IMR-90 (cell line): Measurements from ENCODE around the gene CHMP1B. TPM values are rescaled to one million over a fixed set of nuclear protein-coding genes. Genes with fewer than 3 reads are reported as not detected.

Experiments used
- ATAC-seq: fragments of 200-7000 bp; cut with Tn5 transposase; 2 replicates; pipeline ENCODE4 v1.9.1; 2020; ENCODE audit warnings: low read depth, mild to moderate bottlenecking, moderate library complexity
- BruUV-seq: library from RNA; stranded (reverse); fragments of 400-500 nt; replicated peaks from 2 replicates; lab custom pipeline; 2021; lab: Mats Ljungman, UMichigan
- CTCF ChIA-PET: fragments of 300-600 bp; formaldehyde crosslinking; extraction: SDS; loops from one replicate; lab custom pipeline; 2021; ENCODE audit warnings: antibody characterized with exemption; lab: Yijun Ruan, JAX
- POLR2A ChIA-PET: fragments of 300-600 bp; sonication (Branson Sonifier 250); formaldehyde crosslinking; loops from one replicate; lab custom pipeline; 2022; ENCODE audit warnings: antibody characterized with exemption; ENCODE audit not compliant: unreplicated experiment; lab: Charles Lee
- DNase-seq: peaks from one replicate; pipeline ENCODE4 v3.0.0; 2013
- H2AFZ ChIP-seq: replicated peaks from 2 replicates; pipeline ENCODE3; 2013; ENCODE audit warnings: low read length, mild to moderate bottlenecking; ENCODE audit not compliant: poor library complexity
- H2AK5ac ChIP-seq: 2 replicates; pipeline ENCODE4 v1.6.1; 2013; ENCODE audit warnings: low read depth, low read length, inconsistent platforms
- H2AK9ac ChIP-seq: replicated peaks from 2 replicates; pipeline ENCODE3; 2013; ENCODE audit warnings: mild to moderate bottlenecking, low read depth, low read length, moderate library complexity; ENCODE audit not compliant: poor library complexity
- H2BK120ac ChIP-seq: 2 replicates; pipeline ENCODE4 v1.6.1; 2013; ENCODE audit warnings: low read depth, low read length, inconsistent platforms
- H2BK15ac ChIP-seq: 3 replicates; pipeline ENCODE4 v1.6.1; 2013; ENCODE audit warnings: low read depth, low read length, inconsistent platforms
- H2BK20ac ChIP-seq: 2 replicates; pipeline ENCODE4 v1.6.1; 2013; ENCODE audit warnings: low read depth, mild to moderate bottlenecking, inconsistent platforms, low read length, moderate library complexity
- H2BK5ac ChIP-seq: 2 replicates; pipeline ENCODE4 v1.6.1; 2013; ENCODE audit warnings: mild to moderate bottlenecking, low read depth, low read length, inconsistent platforms; ENCODE audit not compliant: poor library complexity, severe bottlenecking
- H3K14ac ChIP-seq: replicated peaks from 2 replicates; pipeline ENCODE4 v1.6.1; 2013; ENCODE audit warnings: low read depth, low read length, inconsistent platforms
- H3K18ac ChIP-seq: 2 replicates; pipeline ENCODE4 v1.6.1; 2013; ENCODE audit warnings: low read depth, low read length, control low read depth
- H3K23ac ChIP-seq: 2 replicates; pipeline ENCODE4 v1.6.1; 2013; ENCODE audit warnings: low read depth, low read length, inconsistent platforms
- H3K27ac ChIP-seq: 2 replicates; pipeline ENCODE4 v1.5.1; 2013; ENCODE audit warnings: mild to moderate bottlenecking, control low read depth, low read length; ENCODE audit not compliant: insufficient read depth
- H3K27me3 ChIP-seq: 2 replicates; pipeline ENCODE4 v1.6.1; 2013; ENCODE audit warnings: low read length; ENCODE audit not compliant: control insufficient read depth, insufficient read depth
- H3K36me3 ChIP-seq: 2 replicates; pipeline ENCODE4 v1.6.1; 2013; ENCODE audit warnings: low read length, mixed read lengths; ENCODE audit not compliant: control insufficient read depth, insufficient read depth
- H3K4ac ChIP-seq: 2 replicates; pipeline ENCODE4 v1.6.1; 2013; ENCODE audit warnings: low read depth, low read length, inconsistent platforms
- H3K4me1 ChIP-seq: 2 replicates; pipeline ENCODE4 v1.6.1; 2013; ENCODE audit warnings: low read length, mixed read lengths; ENCODE audit not compliant: control insufficient read depth, insufficient read depth
- H3K4me2 ChIP-seq: 2 replicates; pipeline ENCODE4 v1.6.1; 2013; ENCODE audit warnings: low read depth, mild to moderate bottlenecking, control low read depth, low read length, moderate library complexity
- H3K4me3 ChIP-seq: 2 replicates; pipeline ENCODE4 v1.5.1; 2013; ENCODE audit warnings: low read depth, mild to moderate bottlenecking, control low read depth, low read length, moderate library complexity; ENCODE audit not compliant: insufficient read depth
- H3K56ac ChIP-seq: 2 replicates; pipeline ENCODE4 v1.6.1; 2013; ENCODE audit warnings: low read length, inconsistent platforms; ENCODE audit not compliant: insufficient read depth; ENCODE audit errors: extremely low read depth
- H3K79me1 ChIP-seq, 2 experiments: 2 replicates each; pipeline ENCODE4 v1.6.1; 2013; ENCODE audit warnings: low read length in 2 of 2, inconsistent platforms in 1 of 2, low read depth in 1 of 2
- H3K9ac ChIP-seq: 2 replicates; pipeline ENCODE4 v1.6.1; 2013; ENCODE audit warnings: low read depth, low read length, control low read depth
- H3K9me1 ChIP-seq: 2 replicates; pipeline ENCODE4 v1.6.1; 2013; ENCODE audit warnings: low read length, inconsistent platforms; ENCODE audit not compliant: insufficient read depth
- H3K9me3 ChIP-seq: 2 replicates; pipeline ENCODE4 v1.6.1; 2013; ENCODE audit warnings: low read length; ENCODE audit not compliant: control insufficient read depth, insufficient read depth
- H4K20me1 ChIP-seq: 2 replicates; pipeline ENCODE4 v1.6.1; 2013; ENCODE audit warnings: low read length, inconsistent platforms; ENCODE audit not compliant: insufficient read depth
- H4K5ac ChIP-seq: 2 replicates; pipeline ENCODE4 v1.6.1; 2013; ENCODE audit warnings: mild to moderate bottlenecking, low read depth, low read length, control low read depth
- H4K8ac ChIP-seq, 2 experiments: 2 replicates each; pipeline ENCODE4 v1.6.1; 2013; ENCODE audit warnings: low read depth in 2 of 2, low read length in 2 of 2, control low read depth in 1 of 2, inconsistent platforms in 1 of 2
- H4K91ac ChIP-seq: 2 replicates; pipeline ENCODE4 v1.6.1; 2013; ENCODE audit warnings: low read depth, low read length, inconsistent platforms; ENCODE audit not compliant: insufficient read depth
- BHLHE40 ChIP-seq: fragments of 150-350 bp; IDR thresholded peaks from 2 replicates; pipeline ENCODE4 v1.6.1; 2016; ENCODE audit warnings: mild to moderate bottlenecking, low read depth, low read length
- CEBPB ChIP-seq: IDR thresholded peaks from 2 replicates; pipeline ENCODE4 v1.6.1; 2012; ENCODE audit warnings: low read depth, low read length, improper control_type of control experiment
- CHD1 ChIP-seq: IDR thresholded peaks from 2 replicates; pipeline ENCODE4 v1.6.1; 2012; ENCODE audit warnings: low read depth, low read length, improper control_type of control experiment
- FOS ChIP-seq: fragments of 150-350 bp; IDR thresholded peaks from 2 replicates; pipeline ENCODE4 v1.6.1; 2016; ENCODE audit warnings: low read depth, low read length
- MAFK ChIP-seq: IDR thresholded peaks from 2 replicates; pipeline ENCODE4 v1.6.1; 2012; ENCODE audit warnings: low read depth, low read length, improper control_type of control experiment
- MAZ ChIP-seq: IDR thresholded peaks from 2 replicates; pipeline ENCODE4 v1.6.1; 2012; ENCODE audit warnings: low read depth, mild to moderate bottlenecking, low read length, improper control_type of control experiment, moderate library complexity, borderline replicate concordance
- MXI1 ChIP-seq: IDR thresholded peaks from 2 replicates; pipeline ENCODE4 v1.6.1; 2012; ENCODE audit warnings: low read depth, mild to moderate bottlenecking, low read length, moderate library complexity, borderline replicate concordance
- NFE2L2 ChIP-seq: fragments of 150-350 bp; IDR thresholded peaks from 2 replicates; pipeline ENCODE4 v1.6.1; 2016; ENCODE audit warnings: low read depth, mild to moderate bottlenecking, low read length
- POLR2A ChIP-seq: IDR thresholded peaks from 2 replicates; pipeline ENCODE4 v1.6.1; 2012; ENCODE audit warnings: mild to moderate bottlenecking, low read depth, low read length
- RAD21 ChIP-seq: IDR thresholded peaks from 2 replicates; pipeline ENCODE4 v1.6.1; 2012; ENCODE audit warnings: low read length, improper control_type of control experiment
- RCOR1 ChIP-seq: IDR thresholded peaks from 2 replicates; pipeline ENCODE4 v1.6.1; 2012; ENCODE audit warnings: mild to moderate bottlenecking, low read length, improper control_type of control experiment; ENCODE audit not compliant: insufficient replicate concordance
- RFX5 ChIP-seq: IDR thresholded peaks from 2 replicates; pipeline ENCODE4 v1.8.0; 2012; ENCODE audit warnings: low read depth, mild to moderate bottlenecking, low read length, moderate library complexity
- SMC3 ChIP-seq: fragments of 150-350 bp; IDR thresholded peaks from 2 replicates; pipeline ENCODE4 v1.6.1; 2016; ENCODE audit warnings: low read depth, mild to moderate bottlenecking, antibody characterized with exemption, low read length, moderate library complexity
- WGBS, 2 experiments: methylation state at CpG; one replicate each; pipeline versions ENCODE4 v1.1.5 to v1.1.7; 2013; ENCODE audit warnings: missing lambda C conversion rate in 2 of 2; ENCODE audit not compliant: insufficient read length in 1 of 2; ENCODE audit errors: extremely low coverage in 2 of 2; 5-methylcytosine and 5-hydroxymethylcytosine counted together
- dilution Hi-C: fragments of 300-500 bp; cut with HindIII; formaldehyde crosslinking; loops from one replicate; pipeline ENCODE4 v1.14.3; 2018; ENCODE audit warnings: low sequenced_read_pairs; ENCODE audit not compliant: unreplicated experiment
- in situ Hi-C: fragments of 300-500 bp; cut with MboI; formaldehyde crosslinking; loops from 3 replicates; pipeline ENCODE4 v1.14.3; 2019; ENCODE audit warnings: low sequenced_read_pairs, inconsistent platforms, mixed read lengths
- intact Hi-C: fragments of 100-400 bp; cut with micrococcal nuclease; formaldehyde crosslinking; loops from 2 replicates; pipeline ENCODE4 v1.10.0; 2022
- polyA plus RNA-seq, 3 experiments: library from polyadenylated mRNA; depleted of rRNA; stranded (reverse); fragments of >200 nt; gene quantifications; 2 replicates each; pipeline ENCODE4 v1.2.3, GENCODE V29; 2012; ENCODE audit warnings: low replicate concordance in 1 of 3
- total RNA-seq: library from RNA; depleted of rRNA; stranded (reverse); fragments of >200 nt; gene quantifications from 2 replicates; pipeline ENCODE4 v1.2.3, GENCODE V29; 2012
- TF ChIP-seq, protein P1 (sequence below): fragments of 150-350 bp; IDR thresholded peaks from 2 replicates; pipeline ENCODE4 v1.6.1; 2017; ENCODE audit warnings: mild to moderate bottlenecking, antibody characterized with exemption, low read length, low read depth
- TF ChIP-seq, protein P2 (sequence below): fragments of 150-350 bp; IDR thresholded peaks from 2 replicates; pipeline ENCODE4 v1.6.1; 2016; ENCODE audit warnings: low read depth, mild to moderate bottlenecking, low read length, moderate library complexity, borderline replicate concordance
- TF ChIP-seq, protein P3 (sequence below): conservative IDR thresholded peaks from 2 replicates; pipeline ENCODE4 v1.5.1; 2012; ENCODE audit warnings: mild to moderate bottlenecking, low read depth, low read length, improper control_type of control experiment

The CHMP1B gene
- total and polyA plus RNA-seq, 2 of the 4 experiments (the other 2 are of a cell fraction), result 21.1 to 39.4 TPM

DNA sequence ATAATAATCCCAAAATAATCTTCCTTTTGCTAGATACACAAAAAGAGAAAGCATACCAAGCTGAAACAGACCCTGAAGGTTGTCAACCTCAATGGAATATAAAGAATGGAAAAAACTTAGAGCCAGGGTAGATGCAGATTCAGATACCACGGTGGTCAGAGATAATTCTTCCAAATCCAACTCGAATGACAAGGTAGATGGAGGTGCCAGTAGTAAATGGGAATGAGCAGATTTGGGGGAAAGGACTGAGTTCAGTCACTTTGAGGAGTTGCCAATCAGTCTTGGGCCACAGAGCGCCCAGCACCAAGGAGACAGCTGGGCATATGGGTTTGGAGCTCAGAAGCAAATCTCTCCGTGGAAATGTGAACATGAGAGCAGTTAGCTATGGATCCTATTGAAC lies 3.4 kb upstream of the CHMP1B start:
- Histone ChIP-seq H3K18ac (no peak overlapping the region), H3K27ac (no peak overlapping the region), H3K4me3 (no peak overlapping the region), H3K4me1 (peaks cover 6% of the 10 kb centered on the region), H3K4me2 (no peak overlapping the region), H3K36me3 (no peaks in the 10 kb centered on the region), H3K4ac (no peak overlapping the region), H4K20me1 (no peaks in the 10 kb centered on the region), H3K23ac (no peak overlapping the region), H2BK5ac (no peak overlapping the region), H2BK120ac (no peak overlapping the region), H4K91ac (peak overlapping the region; percentile 13; the same call in 1 of the 2 replicates), H2BK20ac (no peak overlapping the region), H3K56ac (no peak overlapping the region), H3K9ac (no peak overlapping the region), H2BK15ac (no peak overlapping the region; the same call in 2 of the 3 replicates), H3K79me1 (peaks cover 0 to 13% of the 10 kb centered on the region in 2 experiments; a peak in 2 of 4 replicates), H4K8ac (no peak overlapping the region), H3K9me1 (no peaks in the 10 kb centered on the region), H3K27me3 (no peaks in the 10 kb centered on the region), H3K14ac (no peak overlapping the region), H4K5ac (no peak overlapping the region), H2AK9ac (no peak overlapping the region), H2AK5ac (peak overlapping the region; percentile 29; the same call in 1 of the 2 replicates), H3K9me3 (no peaks in the 10 kb centered on the region), H2AFZ (no peak overlapping the region)
- ATAC-seq, result no peak
- in situ Hi-C loops, result no loop called here
- dilution Hi-C loops, result no loop called here
- BruUV-seq, result no TSS peak
- TF ChIP-seq NFE2L2, result no peak
- TF ChIP-seq RAD21, result no peak
- no peak for TF ChIP-seq CEBPB
- no peak for TF ChIP-seq CHD1
- TF ChIP-seq MAZ, result no peak
- TF ChIP-seq RCOR1, result no peak
- TF ChIP-seq SMC3, result no peak
- TF ChIP-seq, protein P1, sequence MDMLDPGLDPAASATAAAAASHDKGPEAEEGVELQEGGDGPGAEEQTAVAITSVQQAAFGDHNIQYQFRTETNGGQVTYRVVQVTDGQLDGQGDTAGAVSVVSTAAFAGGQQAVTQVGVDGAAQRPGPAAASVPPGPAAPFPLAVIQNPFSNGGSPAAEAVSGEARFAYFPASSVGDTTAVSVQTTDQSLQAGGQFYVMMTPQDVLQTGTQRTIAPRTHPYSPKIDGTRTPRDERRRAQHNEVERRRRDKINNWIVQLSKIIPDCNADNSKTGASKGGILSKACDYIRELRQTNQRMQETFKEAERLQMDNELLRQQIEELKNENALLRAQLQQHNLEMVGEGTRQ, result no peak
- TF ChIP-seq, protein P2, sequence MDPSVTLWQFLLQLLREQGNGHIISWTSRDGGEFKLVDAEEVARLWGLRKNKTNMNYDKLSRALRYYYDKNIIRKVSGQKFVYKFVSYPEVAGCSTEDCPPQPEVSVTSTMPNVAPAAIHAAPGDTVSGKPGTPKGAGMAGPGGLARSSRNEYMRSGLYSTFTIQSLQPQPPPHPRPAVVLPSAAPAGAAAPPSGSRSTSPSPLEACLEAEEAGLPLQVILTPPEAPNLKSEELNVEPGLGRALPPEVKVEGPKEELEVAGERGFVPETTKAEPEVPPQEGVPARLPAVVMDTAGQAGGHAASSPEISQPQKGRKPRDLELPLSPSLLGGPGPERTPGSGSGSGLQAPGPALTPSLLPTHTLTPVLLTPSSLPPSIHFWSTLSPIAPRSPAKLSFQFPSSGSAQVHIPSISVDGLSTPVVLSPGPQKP, result no peak
- no peak for TF ChIP-seq MAFK
- TF ChIP-seq, protein P3, sequence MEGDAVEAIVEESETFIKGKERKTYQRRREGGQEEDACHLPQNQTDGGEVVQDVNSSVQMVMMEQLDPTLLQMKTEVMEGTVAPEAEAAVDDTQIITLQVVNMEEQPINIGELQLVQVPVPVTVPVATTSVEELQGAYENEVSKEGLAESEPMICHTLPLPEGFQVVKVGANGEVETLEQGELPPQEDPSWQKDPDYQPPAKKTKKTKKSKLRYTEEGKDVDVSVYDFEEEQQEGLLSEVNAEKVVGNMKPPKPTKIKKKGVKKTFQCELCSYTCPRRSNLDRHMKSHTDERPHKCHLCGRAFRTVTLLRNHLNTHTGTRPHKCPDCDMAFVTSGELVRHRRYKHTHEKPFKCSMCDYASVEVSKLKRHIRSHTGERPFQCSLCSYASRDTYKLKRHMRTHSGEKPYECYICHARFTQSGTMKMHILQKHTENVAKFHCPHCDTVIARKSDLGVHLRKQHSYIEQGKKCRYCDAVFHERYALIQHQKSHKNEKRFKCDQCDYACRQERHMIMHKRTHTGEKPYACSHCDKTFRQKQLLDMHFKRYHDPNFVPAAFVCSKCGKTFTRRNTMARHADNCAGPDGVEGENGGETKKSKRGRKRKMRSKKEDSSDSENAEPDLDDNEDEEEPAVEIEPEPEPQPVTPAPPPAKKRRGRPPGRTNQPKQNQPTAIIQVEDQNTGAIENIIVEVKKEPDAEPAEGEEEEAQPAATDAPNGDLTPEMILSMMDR, result no peak
- no peak for TF ChIP-seq BHLHE40
- TF ChIP-seq RFX5, result no peak
- TF ChIP-seq MXI1, result no peak
- TF ChIP-seq POLR2A, result no peak
- TF ChIP-seq FOS, result no peak
- intact Hi-C loops, result no loop called here
- ChIA-PET CTCF (no interaction called here), POLR2A (interaction anchor here (0.6 kb wide), 1 partner anchor 431 kb away, joined by 3 read pairs; no protein-coding TSS in a partner anchor)
- DNase-seq, result no peak
- 88% methylated on average over 3 of the region's 4 CpGs; no CpG with 5 or more reads in 1 of the 2 experiments for WGBS, 2 experiments
